GM10248 (cell line): ENCODE data around the gene MAN1A1.

ENCODE experiments used
- CTCF ChIA-PET: fragments of 300-600 bp; sonication (Branson Sonifier 250); formaldehyde crosslinking; extraction: SDS; loops from one replicate; lab custom pipeline; 2021; ENCODE audit warnings: antibody characterized with exemption; lab: Yijun Ruan, JAX
- POLR2A ChIA-PET: fragments of 350-650 bp; sonication (Branson Sonifier 250); formaldehyde crosslinking; extraction: SDS; loops from one replicate; lab custom pipeline; 2020; ENCODE audit warnings: antibody characterized with exemption; lab: Yijun Ruan, JAX
- DNase-seq: peaks from one replicate; pipeline ENCODE4 v3.0.0; 2012; ENCODE audit errors: extremely low spot score
- TF ChIP-seq, protein P1 (sequence below): IDR thresholded peaks from 2 replicates; pipeline ENCODE4 v1.5.1; 2012; ENCODE audit warnings: mild to moderate bottlenecking, low read depth; ENCODE audit errors: extremely low read depth, missing control alignments, control extremely low read depth

Gene MAN1A1

DNA sequence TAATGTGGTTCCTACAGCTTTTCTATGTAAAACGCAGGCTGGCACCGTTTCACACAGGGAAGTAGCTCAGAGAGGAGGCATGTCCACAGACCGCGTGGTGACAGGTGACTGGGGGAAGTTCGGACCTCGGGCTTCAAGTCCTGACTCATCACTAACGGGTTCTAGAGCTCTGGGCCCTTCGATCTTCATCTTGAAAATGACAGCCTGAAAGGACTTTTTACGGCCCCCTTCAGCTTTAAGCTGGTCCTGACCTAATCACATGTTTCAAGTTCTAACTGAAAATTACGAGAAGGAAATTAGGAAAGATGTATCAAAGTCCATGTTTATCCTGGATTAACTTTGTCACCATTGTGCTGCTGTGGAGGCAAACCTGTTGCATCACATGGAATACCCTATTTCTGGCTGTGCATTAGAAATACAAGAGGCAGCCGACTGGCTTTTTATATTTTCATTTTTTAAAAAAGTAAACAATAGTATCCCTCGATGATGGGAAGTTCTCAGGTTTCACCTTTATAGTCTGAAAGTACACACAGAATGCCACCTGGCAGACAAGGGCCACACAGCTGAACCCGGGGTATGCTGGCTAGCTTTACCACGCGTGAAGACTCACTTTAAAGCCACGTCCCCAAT, 2.0 kb downstream of the MAN1A1 start:
- CTCF ChIA-PET = interaction anchor here (0.9 to 3.5 kb wide), 9 partner anchors 8 to 630 kb away, joined by 3 to 19 read pairs (median 4); no protein-coding TSS in a partner anchor
- POLR2A ChIA-PET = interaction anchor here (1.0 to 2.1 kb wide), 6 partner anchors 9 to 116 kb away, joined by 3 to 20 read pairs (median 4); no protein-coding TSS in a partner anchor
- TF ChIP-seq, protein P1, sequence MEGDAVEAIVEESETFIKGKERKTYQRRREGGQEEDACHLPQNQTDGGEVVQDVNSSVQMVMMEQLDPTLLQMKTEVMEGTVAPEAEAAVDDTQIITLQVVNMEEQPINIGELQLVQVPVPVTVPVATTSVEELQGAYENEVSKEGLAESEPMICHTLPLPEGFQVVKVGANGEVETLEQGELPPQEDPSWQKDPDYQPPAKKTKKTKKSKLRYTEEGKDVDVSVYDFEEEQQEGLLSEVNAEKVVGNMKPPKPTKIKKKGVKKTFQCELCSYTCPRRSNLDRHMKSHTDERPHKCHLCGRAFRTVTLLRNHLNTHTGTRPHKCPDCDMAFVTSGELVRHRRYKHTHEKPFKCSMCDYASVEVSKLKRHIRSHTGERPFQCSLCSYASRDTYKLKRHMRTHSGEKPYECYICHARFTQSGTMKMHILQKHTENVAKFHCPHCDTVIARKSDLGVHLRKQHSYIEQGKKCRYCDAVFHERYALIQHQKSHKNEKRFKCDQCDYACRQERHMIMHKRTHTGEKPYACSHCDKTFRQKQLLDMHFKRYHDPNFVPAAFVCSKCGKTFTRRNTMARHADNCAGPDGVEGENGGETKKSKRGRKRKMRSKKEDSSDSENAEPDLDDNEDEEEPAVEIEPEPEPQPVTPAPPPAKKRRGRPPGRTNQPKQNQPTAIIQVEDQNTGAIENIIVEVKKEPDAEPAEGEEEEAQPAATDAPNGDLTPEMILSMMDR = no peak
- peak; percentile 48 for DNase-seq

DNA sequence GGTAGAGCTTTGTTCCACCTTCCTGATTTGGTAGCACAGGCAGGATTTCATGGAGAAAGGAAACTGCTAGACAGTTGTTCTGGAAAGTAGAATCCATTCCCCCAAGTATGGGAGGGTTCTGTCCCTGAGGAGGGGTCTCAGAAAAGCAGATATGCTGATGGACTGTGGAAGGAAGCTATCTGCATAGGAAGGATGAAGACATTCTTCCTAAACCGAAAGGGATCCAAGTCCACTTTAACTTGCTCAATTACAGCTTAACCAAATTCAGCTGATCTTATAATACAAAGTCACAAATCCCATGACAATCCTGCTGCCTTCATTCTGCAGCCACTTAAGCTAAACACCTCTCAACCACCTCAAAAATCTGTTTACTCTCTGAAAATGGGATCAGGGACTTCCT, 2.6 kb downstream of the MAN1A1 start:
- POLR2A ChIA-PET = interaction anchor here (1.0 to 2.1 kb wide), 5 partner anchors 8 to 116 kb away, joined by 3 to 20 read pairs (median 5); no protein-coding TSS in a partner anchor
- DNase-seq = no peak
- CTCF ChIA-PET = interaction anchor here (0.7 to 3.5 kb wide), 8 partner anchors 10 to 631 kb away, joined by 3 to 19 read pairs (median 4); no protein-coding TSS in a partner anchor

DNA sequence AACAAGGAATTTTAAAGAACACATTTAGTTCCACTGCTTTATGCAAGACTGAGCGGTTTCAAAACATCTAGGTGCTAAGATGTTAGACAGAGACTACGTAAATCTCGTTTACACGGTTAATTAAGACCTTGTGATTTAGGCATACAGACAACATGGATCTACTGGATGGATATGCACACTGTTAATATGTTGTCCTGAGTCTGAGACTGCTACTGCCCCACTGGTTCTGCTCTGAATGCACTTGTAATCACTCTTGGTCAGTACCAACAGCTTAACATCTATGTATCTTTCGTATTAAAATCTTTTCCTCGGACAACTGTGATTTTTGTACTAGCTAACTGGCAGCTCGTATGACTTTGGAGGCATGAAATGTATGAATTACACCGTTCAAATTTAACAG, 3.1 kb downstream of the MAN1A1 start:
- no peak for DNase-seq
- ChIA-PET POLR2A (interaction anchor here (1.5 to 2.1 kb wide), 3 partner anchors 11 to 117 kb away, joined by 5 to 20 read pairs (median 6); no protein-coding TSS in a partner anchor), CTCF (interaction anchor here (0.7 to 3.5 kb wide), 6 partner anchors 10 to 396 kb away, joined by 3 to 19 read pairs (median 4); no protein-coding TSS in a partner anchor)
- TF ChIP-seq, protein P1 = no peak

More for the DNA sequence above, 2.6 kb downstream of the MAN1A1 start:
- TF ChIP-seq, protein P1 = no peak

DNA sequence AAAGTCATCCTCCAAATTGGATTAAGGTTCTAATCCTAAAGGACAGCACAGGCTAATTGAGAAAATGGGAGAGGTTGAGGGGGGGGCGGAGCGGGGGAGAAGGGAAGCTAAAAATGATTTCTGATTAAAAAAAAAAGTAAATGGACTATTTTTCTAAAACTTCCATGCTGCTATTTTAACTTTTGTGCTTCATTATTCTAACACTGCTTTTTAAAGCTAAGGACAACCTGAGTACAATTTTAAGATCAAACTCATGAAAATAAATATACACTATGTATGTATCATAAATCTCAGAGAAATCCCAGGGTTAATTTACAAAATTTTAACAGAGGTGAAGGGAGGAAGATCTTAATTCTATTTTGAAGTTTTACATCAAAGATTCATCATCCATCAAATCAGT, 4.4 kb downstream of the MAN1A1 start:
- TF ChIP-seq, protein P1 = no peak
- ChIA-PET CTCF (interaction anchor here (1.4 to 3.5 kb wide), 3 partner anchors 10 to 197 kb away, joined by 3 to 19 read pairs (median 15); no protein-coding TSS in a partner anchor), POLR2A (no interaction called here)
- no peak for DNase-seq

DNA sequence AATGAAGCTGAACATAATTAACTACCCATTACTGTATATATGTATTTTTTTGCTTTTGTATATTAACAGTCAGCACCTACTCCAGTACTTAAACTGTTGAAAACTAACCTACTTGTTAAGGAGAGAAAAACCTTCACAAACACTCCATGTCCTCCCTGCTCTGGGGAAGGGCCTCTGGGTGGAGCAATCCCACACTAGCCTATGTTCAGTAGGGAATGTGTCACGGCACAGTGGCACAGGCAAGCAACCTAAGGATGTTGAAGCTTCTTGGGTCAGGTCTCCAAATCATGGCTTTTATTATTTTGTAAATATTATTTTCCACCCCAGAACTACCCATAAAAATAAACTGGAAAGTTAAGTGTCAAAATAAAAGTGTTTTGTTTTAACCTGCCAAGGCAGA, 5.3 kb downstream of the MAN1A1 start:
- DNase-seq = no peak
- CTCF ChIA-PET = interaction anchor here (0.9 to 3.6 kb wide), 6 partner anchors 11 to 215 kb away, joined by 3 to 20 read pairs (median 9); no protein-coding TSS in a partner anchor
- POLR2A ChIA-PET = no interaction called here
- TF ChIP-seq, protein P1 = no peak

DNA sequence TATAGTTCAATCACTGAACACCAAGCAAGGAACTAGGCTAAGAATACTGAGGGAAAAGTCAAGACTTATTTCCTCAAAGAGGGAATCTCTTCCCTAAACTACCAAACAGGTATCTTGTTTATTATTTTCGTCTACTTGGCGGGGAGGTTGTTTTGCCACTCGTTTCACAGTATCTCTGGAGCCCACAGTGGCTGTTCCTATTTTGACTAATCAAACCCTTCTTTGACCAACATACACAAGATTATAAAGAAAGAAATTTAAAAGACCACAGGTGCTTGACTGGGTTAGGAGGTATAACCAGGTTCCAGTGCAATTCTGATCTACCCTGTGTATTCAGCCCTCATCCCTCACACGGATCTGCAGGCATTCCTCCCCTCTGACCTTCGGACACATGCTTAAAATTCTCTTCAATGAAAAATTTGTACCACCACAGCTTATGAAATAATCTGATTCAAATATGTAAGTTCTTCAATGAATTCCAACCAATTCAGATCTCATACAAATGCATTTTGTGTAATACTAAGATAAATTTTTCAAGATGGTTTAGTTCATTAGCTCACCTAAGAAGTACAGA, 5.9 kb downstream of the MAN1A1 start:
- ChIA-PET POLR2A (interaction anchor here (1.0 kb wide), 1 partner anchor 195 kb away, joined by 3 read pairs; no protein-coding TSS in a partner anchor), CTCF (interaction anchor here (0.9 to 3.6 kb wide), 8 partner anchors 10 to 214 kb away, joined by 3 to 20 read pairs (median 5); no protein-coding TSS in a partner anchor)
- TF ChIP-seq, protein P1 = no peak
- no peak for DNase-seq
